Neural progenitor cell (in vitro differentiated cells): ENCODE measurements around the gene PAM.

Experiments used
- EZH2phosphoT487 ChIP-seq: fragments of 200-600 bp; sonication (generic); IDR thresholded peaks from 2 replicates; pipeline ENCODE4 v1.6.1; 2017; ENCODE audit warnings: antibody characterized with exemption
- TF ChIP-seq, protein P1 (sequence below): fragments of 200-600 bp; sonication (generic); IDR thresholded peaks from 2 replicates; pipeline ENCODE4 v1.5.1; 2017; ENCODE audit warnings: antibody characterized with exemption, mild to moderate bottlenecking

DNA sequence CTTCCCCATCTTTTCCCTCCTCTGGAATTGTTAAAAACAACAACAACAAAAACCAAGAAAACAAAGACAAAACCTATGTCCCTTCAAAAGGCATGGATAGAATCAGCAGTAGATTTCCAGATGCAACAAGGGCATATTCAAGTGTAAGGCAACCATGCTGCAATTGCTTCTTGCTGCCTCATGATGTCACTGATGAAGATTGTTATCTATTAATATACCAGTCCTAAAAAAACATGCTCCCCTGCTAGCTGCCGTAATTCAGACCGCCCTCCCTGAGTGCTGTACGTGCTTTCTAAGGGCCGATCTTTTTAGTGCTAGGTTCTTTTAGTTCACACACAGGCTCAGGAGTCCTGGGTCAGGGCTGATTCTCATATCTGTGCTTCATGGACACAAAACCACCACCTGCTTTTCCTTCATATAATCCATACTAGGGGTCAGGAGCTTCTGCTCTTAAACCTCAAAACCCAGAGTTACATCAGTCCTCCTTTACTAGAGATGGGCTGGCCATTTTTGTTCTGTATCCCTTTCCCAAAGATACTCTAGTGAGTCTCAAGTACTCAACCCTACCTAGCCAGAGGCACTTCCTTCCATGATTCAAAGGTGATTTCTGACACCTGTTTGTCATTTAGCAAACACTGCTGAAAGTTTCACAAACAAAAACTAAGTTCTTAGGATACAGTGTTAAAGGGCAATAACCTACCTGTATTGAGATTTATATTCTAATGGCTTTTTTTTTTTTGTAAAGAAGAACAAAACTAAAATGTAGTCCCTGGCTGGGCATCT lies 282.8 kb downstream of the PAM start:
- TF ChIP-seq, protein P1, sequence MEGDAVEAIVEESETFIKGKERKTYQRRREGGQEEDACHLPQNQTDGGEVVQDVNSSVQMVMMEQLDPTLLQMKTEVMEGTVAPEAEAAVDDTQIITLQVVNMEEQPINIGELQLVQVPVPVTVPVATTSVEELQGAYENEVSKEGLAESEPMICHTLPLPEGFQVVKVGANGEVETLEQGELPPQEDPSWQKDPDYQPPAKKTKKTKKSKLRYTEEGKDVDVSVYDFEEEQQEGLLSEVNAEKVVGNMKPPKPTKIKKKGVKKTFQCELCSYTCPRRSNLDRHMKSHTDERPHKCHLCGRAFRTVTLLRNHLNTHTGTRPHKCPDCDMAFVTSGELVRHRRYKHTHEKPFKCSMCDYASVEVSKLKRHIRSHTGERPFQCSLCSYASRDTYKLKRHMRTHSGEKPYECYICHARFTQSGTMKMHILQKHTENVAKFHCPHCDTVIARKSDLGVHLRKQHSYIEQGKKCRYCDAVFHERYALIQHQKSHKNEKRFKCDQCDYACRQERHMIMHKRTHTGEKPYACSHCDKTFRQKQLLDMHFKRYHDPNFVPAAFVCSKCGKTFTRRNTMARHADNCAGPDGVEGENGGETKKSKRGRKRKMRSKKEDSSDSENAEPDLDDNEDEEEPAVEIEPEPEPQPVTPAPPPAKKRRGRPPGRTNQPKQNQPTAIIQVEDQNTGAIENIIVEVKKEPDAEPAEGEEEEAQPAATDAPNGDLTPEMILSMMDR = no peak
- TF ChIP-seq EZH2phosphoT487 = no peak
